Measurements from ENCODE around the gene ADAMTS14. TPM values are rescaled to one million over a fixed set of nuclear protein-coding genes. Genes with fewer than 3 reads are reported as not detected.

ADAMTS14 gene
- total RNA-seq, 1 experiment from 2014 or later: 2.1 TPM

GRCh38 chr10:70669732-70670317 is 2.5 kb upstream of the ADAMTS14 start:
- TF ChIP-seq USF2 (CRISPR knock-in tag; IDR thresholded peaks at IDR 0.05) (no peak), MLX (CRISPR knock-in tag; IDR thresholded peaks at IDR 0.05) (no peak), ERG (CRISPR knock-in tag; IDR thresholded peaks at IDR 0.05) (no peak), NFATC4 (CRISPR knock-in tag; IDR thresholded peaks at IDR 0.05) (no peak), TEAD4 (CRISPR knock-in tag; IDR thresholded peaks at IDR 0.05) (no peak), E2F1 (CRISPR knock-in tag; IDR thresholded peaks at IDR 0.05) (no peak), HMGXB4 (CRISPR knock-in tag; IDR thresholded peaks at IDR 0.05) (no peak), ARID4B (CRISPR knock-in tag; IDR thresholded peaks at IDR 0.05; ENCODE audit: borderline replicate concordance) (no peak), NFYB (CRISPR knock-in tag; conservative IDR thresholded peaks at IDR 0.05; ENCODE audit: low read depth) (no peak), CTCF (IDR thresholded peaks at IDR 0.05) (no peak), ETV6 (CRISPR knock-in tag; IDR thresholded peaks at IDR 0.05) (no peak), JAZF1 (CRISPR knock-in tag; IDR thresholded peaks at IDR 0.05) (no peak), NR1H2 (CRISPR knock-in tag; IDR thresholded peaks at IDR 0.05) (no peak)
- Mint-ChIP-seq H3K4me1 (peaks cover 17% of the 10 kb centered on the region), H3K9me3 (peaks cover 30% of the 10 kb centered on the region), H3K36me3 (peaks cover 21% of the 10 kb centered on the region), H3K27me3 (ENCODE audit: low read depth) (peaks cover 54% of the 10 kb centered on the region), H3K27ac (no peak overlapping the region), H3K4me3 (no peak overlapping the region)
- ATAC-seq: no peak
- POLR2A ChIA-PET: no interaction called here
- no peak for DNase-seq (ENCODE audit: low spot score)
- CTCF ChIA-PET: interaction anchor here (1.5 kb wide), 1 partner anchor 111 kb away, joined by 4 read pairs; no protein-coding TSS in a partner anchor

Data from WTC11 (cell line).